B cell (primary cell): ENCODE results near the gene LONP1. TPM values are rescaled to one million over a fixed set of nuclear protein-coding genes. Genes with fewer than 3 reads are reported as not detected.

Experiments
- ATAC-seq: fragments of 200-7000 bp; cut with Tn5 transposase; one replicate; pipeline ENCODE4 v1.10.0; 2021; ENCODE audit warnings: low read depth, mild to moderate bottlenecking, moderate number of reproducible peaks, moderate library complexity
- CTCF ChIA-PET: fragments of 350-600 bp; sonication (Branson Sonifier 250); formaldehyde crosslinking; loops from one replicate; lab custom pipeline; 2021; ENCODE audit warnings: antibody characterized with exemption, inconsistent platforms; lab: Charles Lee
- POLR2A ChIA-PET: fragments of 350-600 bp; sonication (Branson Sonifier 250); formaldehyde crosslinking; loops from one replicate; lab custom pipeline; 2021; ENCODE audit warnings: antibody characterized with exemption; lab: Charles Lee
- DNase-seq: peaks from one replicate; pipeline ENCODE4 v3.0.0; 2013
- H2AFZ ChIP-seq: 2 replicates; pipeline ENCODE4 v1.6.1; 2012; ENCODE audit warnings: mild to moderate bottlenecking, low read depth, low read length; ENCODE audit not compliant: insufficient read depth, poor library complexity, severe bottlenecking
- H3K27ac ChIP-seq, 2 donors: 1 replicate in 1 of 2; 2 replicates in 1 of 2; pipeline ENCODE4 v1.5.1; 2012 to 2013; ENCODE audit warnings: low read length in 2 of 2, mild to moderate bottlenecking in 2 of 2, moderate library complexity in 1 of 2
- H3K27me3 ChIP-seq, 4 experiments: fragments of 200-600 bp in 1 of 4; sonication (generic) in 1 of 4; replicated peaks in 1 of 4; 1 replicate in 2 of 4; 2 replicates in 2 of 4; pipeline versions ENCODE4 v1.6.1 to v1.7.0; 2013 to 2016; ENCODE audit warnings: low read length in 3 of 4, mild to moderate bottlenecking in 2 of 4, mixed read lengths in 1 of 4, moderate library complexity in 1 of 4; ENCODE audit not compliant: insufficient read depth in 4 of 4, control insufficient read depth in 3 of 4; ENCODE audit errors: control extremely low read depth in 1 of 4
- H3K36me3 ChIP-seq, 2 experiments: replicated peaks in 1 of 2; 1 replicate in 1 of 2; 2 replicates in 1 of 2; pipeline versions ENCODE4 v1.6.1 to v1.7.1; 2013; ENCODE audit warnings: low read length in 1 of 2; ENCODE audit not compliant: insufficient read depth in 2 of 2, control insufficient read depth in 1 of 2; ENCODE audit errors: control extremely low read depth in 1 of 2, extremely low read depth in 1 of 2
- H3K4me1 ChIP-seq, 2 donors: fragments of 200-600 bp in 1 of 2; sonication (generic) in 1 of 2; 1 replicate in 1 of 2; 2 replicates in 1 of 2; pipeline versions ENCODE4 v1.5.1 to v1.6.1; 2013 to 2017; ENCODE audit warnings: low read length in 2 of 2; ENCODE audit not compliant: control insufficient read depth in 2 of 2, insufficient read depth in 2 of 2
- H3K4me2 ChIP-seq: replicated peaks from 2 replicates; pipeline ENCODE3; 2012; ENCODE audit warnings: mild to moderate bottlenecking, low read depth, low read length; ENCODE audit not compliant: poor library complexity, severe bottlenecking
- H3K4me3 ChIP-seq, 5 experiments: fragments of 200-600 bp in 1 of 5; sonication (generic) in 1 of 5; 1 replicate in 3 of 5; 2 replicates in 2 of 5; pipeline versions ENCODE4 v1.5.1 to v1.7.0; 2011 to 2016; ENCODE audit warnings: low read length in 4 of 5, mild to moderate bottlenecking in 4 of 5, low read depth in 2 of 5, control low read depth in 1 of 5, moderate library complexity in 1 of 5; ENCODE audit not compliant: insufficient read depth in 1 of 5; ENCODE audit errors: control extremely low read depth in 1 of 5, extremely low read depth in 1 of 5
- H3K79me2 ChIP-seq: fragments of 200-600 bp; sonication (generic); one replicate; pipeline ENCODE4 v1.6.0; 2016; ENCODE audit warnings: low read length; ENCODE audit not compliant: control insufficient read depth, insufficient read depth
- H3K9ac ChIP-seq: fragments of 200-600 bp; sonication (generic); 2 replicates; pipeline ENCODE4 v1.6.1; 2017; ENCODE audit warnings: mild to moderate bottlenecking, low read length, moderate library complexity
- H3K9me3 ChIP-seq, 3 donors: one replicate each; pipeline versions ENCODE4 v1.6.1 to v1.7.1; 2013; ENCODE audit warnings: low read length in 2 of 3; ENCODE audit not compliant: control insufficient read depth in 2 of 3, insufficient read depth in 1 of 3; ENCODE audit errors: control extremely low read depth in 1 of 3
- H4K20me1 ChIP-seq: 2 replicates; pipeline ENCODE4 v1.6.0; 2012; ENCODE audit warnings: mild to moderate bottlenecking, low read length; ENCODE audit not compliant: insufficient read depth, control insufficient read depth, poor library complexity, severe bottlenecking
- H3K27ac Mint-ChIP-seq: one replicate; pipeline ENCODE4 v1.8.0; 2021; ENCODE audit warnings: mixed read lengths
- H3K27me3 Mint-ChIP-seq: one replicate; pipeline ENCODE4 v1.8.0; 2021; ENCODE audit warnings: mixed read lengths
- H3K4me1 Mint-ChIP-seq: one replicate; pipeline ENCODE4 v1.8.0; 2021; ENCODE audit warnings: mixed read lengths
- H3K4me3 Mint-ChIP-seq: one replicate; pipeline ENCODE4 v1.8.0; 2021; ENCODE audit warnings: mixed read lengths
- H3K9me3 Mint-ChIP-seq: one replicate; pipeline ENCODE4 v1.8.0; 2022; ENCODE audit warnings: mixed read lengths; ENCODE audit not compliant: insufficient read depth
- EZH2 ChIP-seq: IDR thresholded peaks from 2 replicates; pipeline ENCODE4 v1.6.1; 2012; ENCODE audit warnings: borderline replicate concordance, low read depth, mild to moderate bottlenecking, moderate library complexity, low read length; ENCODE audit not compliant: insufficient read depth, poor library complexity, severe bottlenecking
- WGBS: methylation state at CpG from one replicate; pipeline ENCODE4 v1.1.5; 2013; ENCODE audit warnings: missing lambda C conversion rate; ENCODE audit not compliant: insufficient coverage; 5-methylcytosine and 5-hydroxymethylcytosine counted together
- intact Hi-C: fragments of 100-400 bp; cut with micrococcal nuclease; formaldehyde crosslinking; loops from one replicate; pipeline ENCODE4 v1.10.0; 2022
- polyA plus RNA-seq: library from polyadenylated mRNA; depleted of rRNA; stranded (reverse); fragments of >200 nt; gene quantifications from 2 replicates; pipeline ENCODE4 v1.2.3, GENCODE V29; 2012
- total RNA-seq, 2 donors: library from RNA; stranded (reverse); fragments of 120-200 nt in 1 of 2; gene quantifications; 1 replicate in 1 of 2; 2 replicates in 1 of 2; pipeline versions ENCODE4 v1.2.3 to v1.2.4, GENCODE V29; 2013 to 2022
- TF ChIP-seq, protein P1 (sequence below): fragments of 200-600 bp; IDR thresholded peaks from one replicate; pipeline ENCODE4 v1.8.0; 2022; ENCODE audit warnings: antibody characterized with exemption, mild to moderate bottlenecking

LONP1 gene
- total and polyA plus RNA-seq, 2 donors (not counting 1 experiment from before 2014, with no cell fraction given) = 60.1 to 67.2 TPM

DNA sequence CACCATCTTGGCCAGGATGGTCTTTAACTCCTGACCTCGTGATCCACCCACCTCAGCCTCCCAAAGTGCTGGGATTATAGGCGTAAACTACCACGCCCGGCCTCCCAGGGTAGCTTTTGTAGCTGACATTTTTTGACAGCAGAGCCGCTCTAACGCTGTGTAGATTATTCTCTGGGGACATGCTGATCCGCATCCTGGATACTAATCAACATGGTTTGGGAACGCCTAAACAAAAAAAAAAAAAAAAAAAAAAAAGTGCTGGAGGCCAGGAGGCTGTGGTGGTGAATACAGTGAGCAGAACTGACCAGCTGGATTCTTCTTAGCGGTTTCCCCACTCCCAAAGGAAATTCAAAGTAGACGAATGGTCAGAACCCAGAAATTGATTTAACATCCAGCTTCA, 5.1 kb downstream of the LONP1 start:
- Histone ChIP-seq H4K20me1 (peaks cover 47% of the 10 kb centered on the region), H3K79me2 (peaks cover 47% of the 10 kb centered on the region), H3K4me2 (no peak overlapping the region), H3K4me3 (no peak overlapping the region), H3K27me3 (no peaks in the 10 kb centered on the region), H2AFZ (no peak overlapping the region), H3K9ac (no peak overlapping the region), H3K4me1 (peaks cover 12 to 18% of the 10 kb centered on the region in 2 donors), H3K36me3 (peaks cover 0 to 39% of the 10 kb centered on the region in 2 experiments), H3K27ac (no peak overlapping the region), H3K9me3 (no peaks in the 10 kb centered on the region)
- no peaks in the 10 kb centered on the region for H3K9me3 Mint-ChIP-seq
- DNase-seq = no peak
- H3K4me3 Mint-ChIP-seq = no peak overlapping the region
- CTCF ChIA-PET = interaction anchor here (0.7 kb wide), 1 partner anchor 24 kb away, joined by 3 read pairs; no protein-coding TSS in a partner anchor
- TF ChIP-seq, protein P1, sequence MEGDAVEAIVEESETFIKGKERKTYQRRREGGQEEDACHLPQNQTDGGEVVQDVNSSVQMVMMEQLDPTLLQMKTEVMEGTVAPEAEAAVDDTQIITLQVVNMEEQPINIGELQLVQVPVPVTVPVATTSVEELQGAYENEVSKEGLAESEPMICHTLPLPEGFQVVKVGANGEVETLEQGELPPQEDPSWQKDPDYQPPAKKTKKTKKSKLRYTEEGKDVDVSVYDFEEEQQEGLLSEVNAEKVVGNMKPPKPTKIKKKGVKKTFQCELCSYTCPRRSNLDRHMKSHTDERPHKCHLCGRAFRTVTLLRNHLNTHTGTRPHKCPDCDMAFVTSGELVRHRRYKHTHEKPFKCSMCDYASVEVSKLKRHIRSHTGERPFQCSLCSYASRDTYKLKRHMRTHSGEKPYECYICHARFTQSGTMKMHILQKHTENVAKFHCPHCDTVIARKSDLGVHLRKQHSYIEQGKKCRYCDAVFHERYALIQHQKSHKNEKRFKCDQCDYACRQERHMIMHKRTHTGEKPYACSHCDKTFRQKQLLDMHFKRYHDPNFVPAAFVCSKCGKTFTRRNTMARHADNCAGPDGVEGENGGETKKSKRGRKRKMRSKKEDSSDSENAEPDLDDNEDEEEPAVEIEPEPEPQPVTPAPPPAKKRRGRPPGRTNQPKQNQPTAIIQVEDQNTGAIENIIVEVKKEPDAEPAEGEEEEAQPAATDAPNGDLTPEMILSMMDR = no peak
- no peak for TF ChIP-seq EZH2
- no peak overlapping the region for H3K27ac Mint-ChIP-seq
- POLR2A ChIA-PET = interaction anchor here (0.6 to 0.7 kb wide), 4 partner anchors 32 to 1687 kb away, joined by 4 to 7 read pairs (median 4); no protein-coding TSS in a partner anchor
- H3K27me3 Mint-ChIP-seq = no peaks in the 10 kb centered on the region
- WGBS = 100% methylated on average over 6 of the region's 10 CpGs
- H3K4me1 Mint-ChIP-seq = peaks cover 23% of the 10 kb centered on the region
- intact Hi-C loops = no loop called here
- ATAC-seq = no peak

GRCh38 chr19:5713228-5713627, 6.7 kb downstream of the LONP1 start:
- Mint-ChIP-seq H3K27me3 (no peaks in the 10 kb centered on the region), H3K9me3 (no peaks in the 10 kb centered on the region), H3K4me3 (no peak overlapping the region), H3K4me1 (peaks cover 13% of the 10 kb centered on the region), H3K27ac (no peak overlapping the region)
- ATAC-seq (no peak), DNase-seq (no peak)
- Histone ChIP-seq H3K79me2 (peaks cover 32% of the 10 kb centered on the region), H3K4me1 (peaks cover 0 to 5% of the 10 kb centered on the region in 2 donors), H3K4me3 (no peak overlapping the region), H3K4me2 (no peak overlapping the region), H3K9me3 (no peaks in the 10 kb centered on the region), H3K27ac (no peak overlapping the region), H3K36me3 (peaks cover 0 to 39% of the 10 kb centered on the region in 2 experiments), H3K9ac (no peak overlapping the region), H3K27me3 (no peaks in the 10 kb centered on the region), H2AFZ (no peak overlapping the region), H4K20me1 (peaks cover 36% of the 10 kb centered on the region)
- intact Hi-C loops = no loop called here
- TF ChIP-seq, protein P1 = no peak
- TF ChIP-seq EZH2 = no peak
- 98% methylated on average over 6 of the region's 9 CpGs for WGBS
- ChIA-PET POLR2A (no interaction called here), CTCF (interaction anchor here (1.2 kb wide), 1 partner anchor 7 kb away, joined by 3 read pairs; the partner anchor contains the start of gene CATSPERD)
